HG02678 (cell line): Measurements from ENCODE around the gene SYT1.
"Not testable (repeated sequence)": the region's sequence is repeated elsewhere in the genome, so short reads cannot be mapped to it uniquely, and the experiment has no call there.

ENCODE experiments used
- ATAC-seq: cut with Tn5 transposase; IDR thresholded peaks from one replicate; pipeline ENCODE4 v1.9.1; 2021; ENCODE audit warnings: mild to moderate bottlenecking, moderate library complexity; ENCODE audit not compliant: unreplicated experiment

The SYT1 gene

DNA sequence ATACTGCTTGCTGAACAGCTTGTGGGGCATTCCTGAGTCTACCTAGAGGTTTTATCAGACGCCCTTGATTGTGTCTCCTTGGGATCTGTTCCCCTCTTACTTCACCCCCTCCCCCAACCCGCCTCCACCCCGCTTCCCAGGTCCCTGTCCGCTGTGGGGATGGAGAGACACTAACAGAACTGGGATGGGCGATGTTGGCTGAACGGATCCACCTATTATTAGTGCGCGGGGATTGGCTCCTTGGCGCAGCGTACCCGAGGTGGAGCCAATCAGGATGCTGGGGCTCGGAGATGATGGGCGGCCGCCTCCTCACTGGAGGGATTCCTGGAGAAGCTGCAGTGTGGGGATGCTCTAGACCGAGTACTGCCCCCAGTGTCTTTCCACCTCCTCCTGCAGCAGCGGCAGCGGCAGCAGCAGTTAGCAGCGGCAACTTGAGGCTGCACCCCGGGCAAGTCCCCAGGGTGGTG is at the start of gene SYT1:
SYT1 (plus strand) TSS at position 372 of the 467 bp plus-strand sequence.
- peak; percentile 22 for ATAC-seq

DNA sequence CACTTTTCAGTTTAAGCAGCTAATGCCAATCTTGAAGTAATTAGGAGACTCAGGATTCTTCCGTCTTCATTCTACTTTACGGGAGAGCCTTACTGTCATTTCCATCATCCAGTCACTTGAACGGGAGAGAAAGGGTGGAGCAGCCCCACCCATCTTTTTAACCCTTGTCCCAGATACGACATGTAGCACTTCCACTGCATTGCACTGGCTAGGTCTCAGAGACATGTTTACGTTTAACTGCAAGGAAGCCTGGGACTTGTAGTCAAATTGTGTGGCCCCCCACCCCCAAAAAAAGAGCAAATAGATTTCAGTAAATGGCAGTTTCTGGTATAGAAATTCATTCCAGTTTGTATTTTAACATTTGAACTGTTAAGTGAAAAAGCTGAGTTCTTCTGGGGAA is 46.1 kb upstream of the SYT1 start:
- ATAC-seq: no peak

- no peak for ATAC-seq
Observed at GRCh38 chr12:78820946-78821345, 43.6 kb upstream of the SYT1 start.

DNA sequence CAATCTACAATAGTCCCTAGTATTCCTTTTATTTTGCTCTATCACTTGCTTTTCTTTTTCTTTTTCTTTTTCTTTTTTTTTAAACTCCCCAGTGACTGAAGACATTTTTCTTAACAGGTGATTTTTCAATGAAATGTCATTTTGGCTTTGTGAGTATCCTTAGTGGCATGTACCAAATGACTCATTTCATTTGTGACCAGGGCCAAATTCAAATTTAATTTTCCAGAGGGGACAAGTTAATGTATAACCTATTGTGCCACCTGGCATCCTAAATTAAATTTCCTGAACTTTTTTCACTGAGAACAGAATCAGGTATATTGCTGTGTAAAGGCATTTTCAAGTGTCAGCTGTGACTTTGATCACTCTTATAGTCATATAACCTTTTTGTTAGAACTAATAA is 39.7 kb upstream of the SYT1 start:
- no peak for ATAC-seq

DNA sequence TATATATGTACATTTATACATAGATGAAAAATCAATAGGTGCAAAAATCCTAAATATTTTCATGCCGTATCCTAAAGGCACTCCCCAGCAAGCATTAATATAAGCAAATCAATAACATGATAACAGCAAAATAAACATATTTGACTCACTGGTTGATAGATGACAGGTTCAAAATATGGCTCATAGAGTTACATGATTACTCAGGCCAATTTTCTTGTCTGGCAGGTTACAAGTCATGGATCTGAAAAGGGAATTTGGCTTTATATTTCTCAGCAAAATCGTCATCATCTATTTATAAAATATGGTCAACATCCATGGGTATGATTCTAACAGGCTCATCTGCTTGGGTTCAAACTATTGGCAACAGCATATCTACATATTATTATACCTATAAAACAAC is 34.9 kb upstream of the SYT1 start:
- no peak for ATAC-seq

DNA sequence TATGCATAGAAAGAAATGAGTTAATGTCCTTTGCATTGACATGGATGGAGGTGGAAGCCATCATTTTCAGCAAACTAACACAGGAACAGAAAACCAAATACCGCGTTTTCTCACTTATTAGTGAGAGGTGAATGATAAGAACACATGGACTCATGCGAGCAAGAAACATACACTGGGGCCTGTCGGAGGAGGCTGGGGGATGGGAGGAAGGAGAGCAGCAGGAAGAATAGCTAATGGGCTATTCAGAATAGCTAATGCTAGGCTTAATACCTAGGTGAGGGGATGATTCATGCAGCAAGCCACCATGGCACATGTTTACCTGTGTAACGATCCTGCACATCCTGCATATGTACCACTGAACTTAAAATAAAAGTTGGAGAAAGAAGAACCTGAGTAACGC is 29.1 kb upstream of the SYT1 start:
- no peak for ATAC-seq

DNA sequence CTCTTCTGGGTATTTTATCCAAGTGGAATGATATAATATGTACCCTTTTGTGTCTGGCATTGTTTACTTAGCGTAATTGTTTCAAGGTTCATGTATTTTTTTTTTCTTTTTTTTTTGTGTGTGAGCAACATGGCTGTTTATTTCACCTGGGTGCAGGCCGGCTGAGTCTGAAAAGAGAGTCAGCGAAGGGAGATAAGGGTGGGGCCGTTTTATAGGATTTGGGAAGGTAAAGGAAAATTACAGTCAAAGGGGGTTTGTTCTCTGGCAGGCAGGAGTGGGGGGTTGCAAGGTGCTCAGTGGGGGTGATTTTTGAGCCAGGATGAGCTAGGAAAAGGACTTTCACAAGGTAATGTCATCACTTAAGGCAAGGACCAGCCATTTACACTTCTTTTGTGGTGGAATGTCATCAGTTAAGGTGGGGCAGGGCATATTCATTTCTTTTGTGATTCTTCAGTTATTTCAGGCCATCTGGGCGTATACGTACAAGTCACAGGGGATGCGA is 24.0 kb upstream of the SYT1 start:
- ATAC-seq: not testable (repeated sequence)

DNA sequence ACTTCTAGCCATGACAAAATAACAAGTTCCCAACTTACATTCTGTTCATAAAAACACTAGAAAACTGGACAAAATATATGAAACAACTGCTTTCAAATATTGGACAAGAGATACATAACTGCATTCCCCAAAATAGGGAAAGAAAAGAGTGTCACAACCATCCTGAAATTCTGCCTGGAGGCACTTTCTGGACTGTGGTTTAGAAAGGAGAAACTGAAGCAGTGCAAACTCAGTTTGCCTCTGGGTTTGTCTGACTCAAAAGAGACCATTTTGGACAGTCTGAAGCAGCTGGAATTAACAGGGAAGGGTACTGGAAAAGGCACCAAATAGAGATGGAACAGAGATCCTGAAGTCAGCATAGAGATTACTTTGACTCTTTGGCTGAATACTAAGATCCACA is 11.3 kb upstream of the SYT1 start:
- ATAC-seq: no peak

- peak; percentile 57 for ATAC-seq
Observed at GRCh38 chr12:78863482-78864402, 832 bp upstream of the SYT1 start.

DNA sequence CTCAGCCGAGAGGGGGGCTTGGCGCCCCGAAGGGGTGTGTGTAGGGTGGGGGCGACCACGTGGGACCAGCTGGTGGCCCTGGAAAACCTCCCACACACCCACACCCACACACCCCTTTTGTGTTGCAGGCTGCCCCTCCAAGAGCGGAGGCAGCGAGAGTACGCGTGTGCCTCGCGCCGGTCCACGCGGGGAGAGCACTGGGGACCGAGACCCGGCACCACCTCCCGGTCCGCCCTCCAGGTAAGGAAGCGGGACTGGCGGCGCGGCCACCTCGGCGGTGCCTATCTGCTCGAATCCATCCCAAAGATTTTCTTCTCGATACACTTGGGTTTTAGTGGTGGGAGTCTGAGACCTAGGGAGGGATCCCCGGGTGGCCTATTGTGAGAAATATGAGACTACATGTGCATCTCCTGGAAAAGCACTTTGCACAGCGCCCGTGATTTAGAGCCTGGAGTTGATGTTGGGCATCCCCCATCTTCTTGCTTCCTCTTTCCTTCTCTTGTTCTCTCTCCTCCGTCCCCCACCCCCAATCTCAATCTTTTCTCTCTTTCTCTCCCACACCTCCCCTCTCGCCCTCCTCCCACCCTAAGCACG is 393 bp downstream of the SYT1 start:
- no peak for ATAC-seq

DNA sequence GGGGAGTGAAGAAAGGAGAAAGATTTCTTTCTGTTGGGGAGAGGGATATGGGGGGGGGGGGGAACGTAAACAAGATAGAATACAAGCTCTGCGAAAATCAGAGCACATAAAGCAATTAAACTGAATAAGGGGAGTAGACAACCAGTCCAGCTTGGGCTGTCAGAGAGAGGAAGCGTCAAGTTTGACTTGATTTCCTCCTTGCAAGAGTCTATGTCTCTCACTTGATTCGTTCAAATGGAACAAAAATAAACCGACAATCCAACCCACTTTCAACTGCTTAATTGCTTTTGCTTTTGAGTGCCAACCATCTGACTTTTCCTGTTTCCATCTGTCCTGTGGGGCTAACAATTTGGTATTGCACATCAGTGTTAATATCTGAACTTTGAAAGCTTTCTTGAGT is 942 bp downstream of the SYT1 start:
- ATAC-seq: no peak

DNA sequence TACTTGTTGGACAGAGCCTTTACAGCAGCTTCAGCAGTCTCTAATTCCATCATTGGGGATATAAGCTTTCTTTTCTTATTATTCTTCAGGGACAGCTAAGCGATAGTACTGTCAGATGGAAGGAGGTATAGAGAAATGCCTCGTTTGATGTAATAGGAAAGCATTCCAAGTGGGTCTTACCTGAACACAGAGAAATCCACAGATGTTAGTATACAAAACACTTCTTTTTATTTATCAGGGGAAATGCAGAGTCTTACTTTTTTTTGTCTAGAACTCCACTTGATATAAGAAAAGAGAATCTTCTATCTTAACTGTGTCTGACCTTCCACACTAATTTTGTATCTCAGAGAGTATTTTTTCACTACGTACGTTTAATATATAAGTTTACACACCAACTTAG is 1.9 kb downstream of the SYT1 start:
- no peak for ATAC-seq

GRCh38 chr12:78870539-78870938 is 6.0 kb downstream of the SYT1 start:
- ATAC-seq: no peak

DNA sequence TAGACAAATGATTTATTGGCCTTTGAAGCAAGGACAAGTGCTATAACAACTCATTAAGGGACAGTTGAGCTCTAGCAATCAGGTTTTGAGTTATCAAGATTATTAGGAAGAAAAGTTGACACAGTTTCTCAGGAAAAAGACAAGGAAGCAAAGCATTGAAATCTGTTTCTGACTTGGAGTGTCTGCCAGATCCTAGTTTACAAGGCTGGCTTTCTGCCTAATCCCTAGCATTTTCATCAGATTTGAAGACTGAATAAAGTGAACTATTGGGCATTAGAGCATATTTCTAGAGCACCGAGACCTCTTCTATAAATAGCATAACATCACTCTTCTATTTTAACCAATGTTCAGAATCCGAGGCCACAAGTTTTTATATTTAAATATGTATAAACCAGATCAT is 7.0 kb downstream of the SYT1 start:
- ATAC-seq: no peak

- ATAC-seq: no peak
Observed at GRCh38 chr12:78878459-78878858, 13.9 kb downstream of the SYT1 start.

DNA sequence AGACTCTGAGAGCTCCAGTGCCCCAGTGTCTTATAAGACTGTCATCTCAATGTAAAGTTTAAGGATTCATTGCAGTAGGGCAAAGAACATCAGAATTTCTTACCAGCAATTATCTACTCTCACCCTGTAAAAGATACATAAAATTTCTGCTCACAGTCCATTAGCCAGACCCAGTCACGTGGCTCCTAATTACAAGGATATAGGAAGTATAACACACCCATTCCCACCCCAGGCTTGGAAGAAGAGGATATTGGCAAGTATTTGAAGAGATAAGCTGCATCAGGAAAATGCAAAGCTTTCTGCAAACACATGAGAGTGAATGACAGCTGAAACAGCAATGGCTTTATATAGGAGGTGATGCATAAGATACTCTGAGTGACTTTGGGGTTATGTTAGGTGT is 14.3 kb downstream of the SYT1 start:
- ATAC-seq: no peak

GRCh38 chr12:78880078-78880477 is 15.5 kb downstream of the SYT1 start:
- no peak for ATAC-seq

- no peak for ATAC-seq
Observed at GRCh38 chr12:78881685-78882084, 17.1 kb downstream of the SYT1 start.

DNA sequence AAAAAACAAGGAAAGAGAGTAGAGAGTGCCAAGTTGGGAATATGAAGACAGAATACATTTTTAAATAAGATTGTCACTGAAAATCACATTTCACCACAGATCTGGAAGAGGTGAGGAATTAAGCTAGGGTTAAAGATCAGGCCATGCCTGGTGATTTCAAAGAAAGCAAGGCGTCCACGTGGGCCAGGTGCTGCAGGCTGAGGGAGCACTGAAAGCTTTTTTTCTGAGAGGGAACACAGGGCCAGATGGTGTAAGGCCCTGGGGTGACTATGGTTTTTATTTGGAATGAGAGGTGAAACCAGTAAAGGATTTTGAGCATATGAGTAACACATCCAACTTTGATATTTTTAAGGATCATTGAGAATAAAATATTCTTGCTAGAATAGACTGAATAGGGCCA is 20.9 kb downstream of the SYT1 start:
- no peak for ATAC-seq

DNA sequence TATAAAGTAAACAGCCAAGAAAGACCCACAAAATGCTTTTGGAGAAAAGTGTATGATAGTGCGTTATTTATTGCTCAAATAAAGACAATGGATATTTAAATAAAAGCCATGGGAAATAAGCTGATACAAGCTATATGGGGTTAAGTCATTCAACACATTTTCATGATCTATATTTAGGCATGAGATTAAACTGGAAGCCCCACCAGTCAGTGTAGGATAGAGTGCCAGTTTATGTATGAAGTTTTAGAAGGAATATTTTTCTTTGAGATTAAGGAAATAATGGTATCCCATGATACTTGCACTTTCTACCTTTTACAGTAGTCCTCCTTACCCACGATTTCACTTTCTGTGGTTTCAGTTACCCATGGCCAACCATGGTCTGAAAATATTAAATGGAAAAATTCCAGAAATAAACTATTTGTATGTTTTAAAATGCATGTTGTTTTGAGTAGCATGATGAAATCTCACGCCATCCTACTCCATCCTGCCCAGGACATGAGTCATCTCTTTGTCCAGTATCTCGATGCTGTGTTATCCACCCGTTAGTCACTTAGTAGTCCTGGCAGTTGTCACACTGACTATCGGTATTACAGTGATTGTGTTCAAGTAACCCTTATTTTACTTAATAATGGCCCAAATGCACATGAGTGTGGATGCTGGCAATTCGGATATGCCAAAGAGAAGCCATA is 22.3 kb downstream of the SYT1 start:
- ATAC-seq: no peak

DNA sequence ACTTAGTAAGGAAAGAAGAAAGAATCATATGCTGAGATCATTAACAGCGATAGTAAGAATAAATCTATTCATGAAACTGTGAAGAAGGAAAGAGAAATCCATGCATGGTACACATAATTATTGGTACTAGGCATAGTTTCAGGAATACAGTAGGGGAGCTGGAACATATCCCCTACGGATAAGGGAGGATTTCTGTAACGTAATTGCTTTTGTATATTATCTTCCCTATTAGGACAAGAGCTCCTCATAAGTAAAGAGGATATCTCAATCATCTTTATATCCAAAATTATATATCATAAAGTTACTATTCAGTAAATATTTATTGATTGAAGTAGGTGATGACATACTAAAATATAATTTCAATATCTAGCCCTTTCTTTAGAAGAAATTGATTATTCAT is 22.9 kb downstream of the SYT1 start:
- ATAC-seq: no peak

DNA sequence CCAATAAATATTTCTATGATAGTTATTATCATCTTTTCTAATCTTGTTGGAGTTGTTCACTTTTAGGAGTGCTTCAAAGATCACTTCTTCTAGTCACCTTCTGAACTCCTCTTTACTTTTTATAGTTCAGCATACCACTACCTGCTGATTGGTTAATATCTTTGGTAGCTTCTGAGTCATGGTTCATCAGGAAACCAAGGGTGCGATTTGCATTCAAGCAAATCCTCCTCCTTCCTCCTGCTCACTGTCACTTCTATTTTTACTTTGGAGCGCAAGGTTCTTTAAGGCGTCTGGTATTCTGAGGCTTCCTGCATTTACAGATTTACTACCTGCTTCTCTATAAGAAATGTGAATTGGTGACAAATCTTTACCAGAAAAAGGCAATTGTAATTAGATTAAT is 24.0 kb downstream of the SYT1 start:
- peak; percentile 79 for ATAC-seq
